HepG2 (cell line): ENCODE measurements around the gene OSBPL2. TPM values are rescaled to one million over a fixed set of nuclear protein-coding genes. Genes with fewer than 3 reads are reported as not detected.

ENCODE experiments used
- ATAC-seq: fragments of 200-7000 bp; cut with Tn5 transposase; 3 replicates; pipeline ENCODE4 v1.9.1; 2020; ENCODE audit warnings: mild to moderate bottlenecking, moderate library complexity
- BruUV-seq: library from RNA; stranded (reverse); fragments of 400-500 nt; replicated peaks from 2 replicates; lab custom pipeline; 2021; lab: Mats Ljungman, UMichigan
- CTCF ChIA-PET: fragments of 300-600 bp; formaldehyde crosslinking; extraction: SDS; loops from one replicate; lab custom pipeline; 2021; ENCODE audit warnings: low total read pairs, inconsistent platforms, low intra/inter-chr PET ratio; lab: Yijun Ruan, JAX
- POLR2A ChIA-PET: fragments of 350-600 bp; sonication (Branson Sonifier 250); formaldehyde crosslinking; loops from one replicate; lab custom pipeline; 2020; ENCODE audit warnings: antibody characterized with exemption, inconsistent platforms; lab: Yijun Ruan, JAX
- DNase-seq: peaks from one replicate; pipeline ENCODE4 v3.0.0-alpha.2; 2015; ENCODE audit warnings: low spot score
- FAIRE-seq: peaks from 3 replicates; lab custom pipeline; 2011; peaks lifted over from hg19 to GRCh38; lab: Jason Lieb, UNC
- H2AFZ ChIP-seq: one replicate; pipeline ENCODE4 v1.6.1; 2011; ENCODE audit warnings: low read length, inconsistent platforms
- H3K27ac ChIP-seq: fragments of 300-600 bp; 3 replicates; pipeline ENCODE4 v1.8.0; 2011; ENCODE audit warnings: mixed run types, mild to moderate bottlenecking, mixed read lengths, low read length, inconsistent platforms; ENCODE audit not compliant: insufficient read depth; ENCODE audit errors: extremely low read length
- H3K27me3 ChIP-seq, 2 experiments: fragments of 200-600 bp in 1 of 2; 2 replicates in 1 of 2; 3 replicates in 1 of 2; pipeline versions ENCODE4 v1.6.0 to v1.8.0; 2011; ENCODE audit warnings: low read length in 2 of 2, mild to moderate bottlenecking in 2 of 2, moderate library complexity in 2 of 2, inconsistent platforms in 1 of 2; ENCODE audit not compliant: insufficient read depth in 2 of 2, control insufficient read depth in 1 of 2
- H3K36me3 ChIP-seq, 2 experiments: fragments of 200-600 bp in 1 of 2; replicated peaks in 1 of 2; 2 replicates in 1 of 2; 3 replicates in 1 of 2; pipeline versions ENCODE4 v1.5.1 to v1.8.0; 2011; ENCODE audit warnings: low read length in 2 of 2, inconsistent platforms in 1 of 2; ENCODE audit not compliant: insufficient read depth in 2 of 2, control insufficient read depth in 1 of 2
- H3K4me1 ChIP-seq: 2 replicates; pipeline ENCODE4 v1.5.1; 2012; ENCODE audit warnings: low read length, inconsistent platforms; ENCODE audit not compliant: insufficient read depth
- H3K4me2 ChIP-seq: 2 replicates; pipeline ENCODE4 v1.6.0; 2011; ENCODE audit warnings: low read depth, low read length, inconsistent platforms
- H3K4me3 ChIP-seq, 3 experiments: fragments of 200-600 bp in 1 of 3; sonication (generic), shearing (Covaris generic) in 1 of 3; replicated peaks in 1 of 3; 2 replicates each; pipeline ENCODE4 v1.5.1; 2011 to 2016; ENCODE audit warnings: low read length in 3 of 3, inconsistent platforms in 2 of 3, low read depth in 2 of 3, mild to moderate bottlenecking in 2 of 3, control low read depth in 1 of 3, mixed read lengths in 1 of 3; ENCODE audit not compliant: insufficient read depth in 1 of 3
- H3K79me2 ChIP-seq: one replicate; pipeline ENCODE4 v1.6.1; 2011; ENCODE audit warnings: low read length, inconsistent platforms; ENCODE audit not compliant: insufficient read depth
- H3K9ac ChIP-seq: 2 replicates; pipeline ENCODE4 v1.6.0; 2011; ENCODE audit warnings: mild to moderate bottlenecking, low read depth, low read length, inconsistent platforms; ENCODE audit not compliant: insufficient read depth
- H3K9me3 ChIP-seq: 2 replicates; pipeline ENCODE4 v1.5.1; 2012; ENCODE audit warnings: mild to moderate bottlenecking, low read length
- H4K20me1 ChIP-seq: 2 replicates; pipeline ENCODE4 v1.6.0; 2011; ENCODE audit warnings: inconsistent platforms, mild to moderate bottlenecking, low read length, moderate library complexity; ENCODE audit not compliant: insufficient read depth
- AGO2 ChIP-seq: fragments of 200-400 bp; formaldehyde crosslinking; optimal IDR thresholded peaks from 2 replicates; pipeline ENCODE3; 2017; ENCODE audit warnings: mild to moderate bottlenecking, low read depth, low read length, moderate library complexity
- ELF1 ChIP-seq: sonication (generic); formaldehyde crosslinking; IDR thresholded peaks from 2 replicates; pipeline ENCODE4 v1.4.0; 2020; ENCODE audit warnings: missing genetic modification reagents
- MTF1 ChIP-seq: sonication (generic); formaldehyde crosslinking; IDR thresholded peaks from 2 replicates; pipeline ENCODE4 v1.5.0; 2020; ENCODE audit warnings: missing genetic modification reagents
- NR2F6 ChIP-seq, 2 experiments: IDR thresholded peaks; 2 replicates each; pipeline ENCODE4 v1.6.1; 2016; ENCODE audit warnings: antibody characterized with exemption in 1 of 2, mild to moderate bottlenecking in 1 of 2
- POLR2AphosphoS5 ChIP-seq: IDR thresholded peaks from 2 replicates; pipeline ENCODE4 v1.6.1; 2012; ENCODE audit warnings: low read depth, low read length
- SAP130 ChIP-seq: IDR thresholded peaks from 2 replicates; pipeline ENCODE4 v1.6.1; 2016; ENCODE audit warnings: low read depth
- ZNF124 ChIP-seq: sonication (generic); formaldehyde crosslinking; IDR thresholded peaks from 2 replicates; pipeline ENCODE4 v1.4.0; 2020; ENCODE audit warnings: missing genetic modification reagents
- ZNF207 ChIP-seq: fragments of 450-650 bp; IDR thresholded peaks from 2 replicates; pipeline ENCODE4 v1.6.1; 2016; ENCODE audit warnings: antibody characterized with exemption, borderline replicate concordance
- ZNF354B ChIP-seq: sonication (generic); formaldehyde crosslinking; IDR thresholded peaks from 2 replicates; pipeline ENCODE4 v1.8.0; 2022; ENCODE audit warnings: mild to moderate bottlenecking, missing genetic modification reagents
- ZNF841 ChIP-seq: sonication (generic); formaldehyde crosslinking; IDR thresholded peaks from 2 replicates; pipeline ENCODE4 v1.8.1; 2023; ENCODE audit warnings: missing genetic modification reagents, borderline replicate concordance
- WGBS: methylation state at CpG from one replicate; pipeline ENCODE4 v1.1.6; 2017; ENCODE audit warnings: low lambda C conversion rate; 5-methylcytosine and 5-hydroxymethylcytosine counted together
- in situ Hi-C: cut with HindIII; loops from 2 replicates; pipeline ENCODE4 v1.10.0; 2017; ENCODE audit warnings: low pct_unique_long_range_greater_than_20kb; ENCODE audit not compliant: extremely low pct_ligation_motif_present
- intact Hi-C: fragments of 100-400 bp; cut with micrococcal nuclease; formaldehyde crosslinking; loops from one replicate; pipeline ENCODE4 v1.10.0; 2022; ENCODE audit not compliant: unreplicated experiment
- polyA plus RNA-seq, 8 experiments: library from polyadenylated mRNA; depleted of rRNA in 3 of 8; stranded (reverse) in 7 of 8; unstranded in 1 of 8; fragments of >200 nt; fragmentation: Illumina TruSeq in 4 of 8; extraction: Trizol in 4 of 8; gene quantifications; 2 replicates each; pipeline versions ENCODE4 v1.2.1 to v1.2.3, GENCODE V29; 2011 to 2016; ENCODE audit warnings: low read depth in 4 of 8, missing spikeins in 1 of 8, mixed read lengths in 1 of 8; ENCODE audit not compliant: insufficient read depth in 1 of 8
- total RNA-seq, 5 experiments: library from RNA; depleted of rRNA; stranded (reverse); fragments of >200 nt; fragmentation: Illumina TruSeq; extraction: Trizol; gene quantifications; 2 replicates each; pipeline ENCODE4 v1.2.3, GENCODE V29; 2016; ENCODE audit warnings: low read depth in 1 of 5
- TF ChIP-seq, protein P1 (sequence below): sonication (generic); formaldehyde crosslinking; IDR thresholded peaks from 2 replicates; pipeline ENCODE4 v1.5.0; 2020; ENCODE audit warnings: missing genetic modification reagents, mild to moderate bottlenecking, borderline replicate concordance
- TF ChIP-seq, protein P2 (sequence below), 2 experiments: sonication (generic) in 1 of 2; formaldehyde crosslinking in 1 of 2; IDR thresholded peaks; 2 replicates each; pipeline versions ENCODE4 v1.4.0 to v1.6.1; 2016 to 2020; ENCODE audit warnings: borderline replicate concordance in 1 of 2, low read depth in 1 of 2, mild to moderate bottlenecking in 1 of 2, missing genetic modification reagents in 1 of 2
- TF ChIP-seq, protein P3 (sequence below): sonication (generic); formaldehyde crosslinking; IDR thresholded peaks from 2 replicates; pipeline ENCODE4 v1.5.0; 2020; ENCODE audit warnings: missing genetic modification reagents

OSBPL2 gene
- total and polyA plus RNA-seq, 2 of the 13 experiments (the other 11 are each of a cell fraction or from before 2014, with no cell fraction given) = 18.5 to 37.4 TPM

DNA sequence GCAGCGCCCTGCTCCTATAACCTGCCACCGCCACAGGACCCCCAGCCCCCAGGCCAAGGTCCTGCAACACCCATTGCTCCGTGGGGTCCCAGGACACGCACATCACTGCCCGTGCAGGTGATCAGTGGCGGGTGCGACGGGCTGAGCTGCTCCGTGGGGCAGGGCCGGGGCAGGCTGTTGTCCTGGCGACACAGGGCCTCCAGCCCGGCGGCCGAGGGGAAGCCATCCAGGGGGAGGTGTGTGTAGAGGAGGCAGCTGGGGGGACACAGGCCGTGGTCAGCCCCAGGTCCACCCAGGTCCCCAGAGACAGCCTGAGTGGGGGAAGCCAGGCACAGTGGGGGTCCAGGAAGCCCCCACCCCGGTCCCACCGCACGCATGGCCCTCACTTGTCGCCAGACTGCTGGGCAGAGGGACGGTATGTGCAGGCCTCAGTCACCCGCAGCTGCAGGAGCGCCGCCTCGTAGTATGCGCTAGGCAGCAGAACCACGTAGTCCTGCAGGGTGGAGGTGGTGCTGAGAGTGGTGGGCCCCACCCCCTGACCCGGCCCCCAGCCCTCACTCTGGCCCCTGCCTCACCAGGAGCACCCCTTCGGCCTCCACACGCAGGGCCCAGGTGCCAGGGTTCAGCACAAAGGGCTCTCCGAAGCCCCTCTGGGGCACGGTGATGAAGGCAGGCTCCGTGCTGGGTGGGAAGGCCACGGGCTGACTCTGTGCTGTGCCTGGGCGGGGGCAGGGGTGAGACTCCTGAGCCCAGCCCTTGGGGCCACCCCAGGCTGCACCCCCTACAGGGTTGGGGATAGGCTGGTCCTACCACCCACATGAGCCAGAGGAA is 94.9 kb downstream of the OSBPL2 start:
- intact Hi-C loops = no loop called here
- no peak for FAIRE-seq
- 99% methylated on average over 31 of the region's 34 CpGs for WGBS
- Histone ChIP-seq H4K20me1 (no peaks in the 10 kb centered on the region; the same call in 1 of the 2 replicates), H3K27me3 (no peaks in the 10 kb centered on the region), H3K4me1 (no peaks in the 10 kb centered on the region), H3K27ac (no peak overlapping the region), H3K4me2 (no peak overlapping the region), H3K79me2 (no peaks in the 10 kb centered on the region), H3K9ac (no peak overlapping the region), H3K9me3 (no peaks in the 10 kb centered on the region), H2AFZ (no peak overlapping the region), H3K36me3 (peaks cover 77 to 93% of the 10 kb centered on the region in 2 experiments), H3K4me3 (no peak overlapping the region)
- in situ Hi-C loops = no loop called here
- no peak for ATAC-seq
- CTCF ChIA-PET = no interaction called here
- no peak for DNase-seq
- POLR2A ChIA-PET = interaction anchor here (1.6 kb wide), 1 partner anchor 36 kb away, joined by 5 read pairs; no protein-coding TSS in a partner anchor
- no TSS peak for BruUV-seq
- no peak for TF ChIP-seq ZNF841
- TF ChIP-seq ZNF207 = no peak
- TF ChIP-seq, protein P1, sequence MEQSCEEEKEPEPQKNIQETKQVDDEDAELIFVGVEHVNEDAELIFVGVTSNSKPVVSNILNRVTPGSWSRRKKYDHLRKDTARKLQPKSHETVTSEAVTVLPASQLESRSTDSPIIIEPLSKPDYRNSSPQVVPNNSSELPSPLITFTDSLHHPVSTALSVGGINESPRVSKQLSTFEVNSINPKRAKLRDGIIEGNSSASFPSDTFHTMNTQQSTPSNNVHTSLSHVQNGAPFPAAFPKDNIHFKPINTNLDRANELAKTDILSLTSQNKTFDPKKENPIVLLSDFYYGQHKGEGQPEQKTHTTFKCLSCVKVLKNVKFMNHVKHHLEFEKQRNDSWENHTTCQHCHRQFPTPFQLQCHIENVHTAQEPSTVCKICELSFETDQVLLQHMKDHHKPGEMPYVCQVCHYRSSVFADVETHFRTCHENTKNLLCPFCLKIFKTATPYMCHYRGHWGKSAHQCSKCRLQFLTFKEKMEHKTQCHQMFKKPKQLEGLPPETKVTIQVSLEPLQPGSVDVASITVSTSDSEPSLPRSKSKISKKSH = no peak
- peak; percentile 79 for TF ChIP-seq AGO2
- TF ChIP-seq POLR2AphosphoS5 = no peak
- TF ChIP-seq MTF1 (CRISPR knock-in tag) = no peak
- TF ChIP-seq ZNF354B = no peak
- no peak for TF ChIP-seq ELF1 (CRISPR knock-in tag)
- TF ChIP-seq, protein P2, sequence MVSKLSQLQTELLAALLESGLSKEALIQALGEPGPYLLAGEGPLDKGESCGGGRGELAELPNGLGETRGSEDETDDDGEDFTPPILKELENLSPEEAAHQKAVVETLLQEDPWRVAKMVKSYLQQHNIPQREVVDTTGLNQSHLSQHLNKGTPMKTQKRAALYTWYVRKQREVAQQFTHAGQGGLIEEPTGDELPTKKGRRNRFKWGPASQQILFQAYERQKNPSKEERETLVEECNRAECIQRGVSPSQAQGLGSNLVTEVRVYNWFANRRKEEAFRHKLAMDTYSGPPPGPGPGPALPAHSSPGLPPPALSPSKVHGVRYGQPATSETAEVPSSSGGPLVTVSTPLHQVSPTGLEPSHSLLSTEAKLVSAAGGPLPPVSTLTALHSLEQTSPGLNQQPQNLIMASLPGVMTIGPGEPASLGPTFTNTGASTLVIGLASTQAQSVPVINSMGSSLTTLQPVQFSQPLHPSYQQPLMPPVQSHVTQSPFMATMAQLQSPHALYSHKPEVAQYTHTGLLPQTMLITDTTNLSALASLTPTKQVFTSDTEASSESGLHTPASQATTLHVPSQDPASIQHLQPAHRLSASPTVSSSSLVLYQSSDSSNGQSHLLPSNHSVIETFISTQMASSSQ (IDR thresholded peaks at IDR 0.05; ENCODE audit: low read depth) = no peak
- TF ChIP-seq, protein P2 (CRISPR knock-in tag; IDR thresholded peaks at IDR 0.05; ENCODE audit: borderline replicate concordance) = 0 out of 2 replicates have a peak, but pooled peaks have one; percentile 24
- TF ChIP-seq, protein P3, sequence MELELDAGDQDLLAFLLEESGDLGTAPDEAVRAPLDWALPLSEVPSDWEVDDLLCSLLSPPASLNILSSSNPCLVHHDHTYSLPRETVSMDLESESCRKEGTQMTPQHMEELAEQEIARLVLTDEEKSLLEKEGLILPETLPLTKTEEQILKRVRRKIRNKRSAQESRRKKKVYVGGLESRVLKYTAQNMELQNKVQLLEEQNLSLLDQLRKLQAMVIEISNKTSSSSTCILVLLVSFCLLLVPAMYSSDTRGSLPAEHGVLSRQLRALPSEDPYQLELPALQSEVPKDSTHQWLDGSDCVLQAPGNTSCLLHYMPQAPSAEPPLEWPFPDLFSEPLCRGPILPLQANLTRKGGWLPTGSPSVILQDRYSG (CRISPR knock-in tag) = no peak
- TF ChIP-seq ZNF124 = no peak
- TF ChIP-seq NR2F6 (IDR thresholded peaks at IDR 0.05) = no peak
- TF ChIP-seq NR2F6 (CRISPR knock-in tag; IDR thresholded peaks at IDR 0.05) = no peak
- no peak for TF ChIP-seq SAP130
